NCI-H146 treated with DMSO at 0.1 percent for 48 hours (cell line): ENCODE measurements around the gene NEMP1.
A peak's percentile ranks its signal among the peaks of the same experiment; 100 is the strongest.
"Not testable (repeated sequence)": the region's sequence is repeated elsewhere in the genome, so short reads cannot be mapped to it uniquely, and the experiment has no call there.

ENCODE experiments used
- DNase-seq: peaks from one replicate; lab custom pipeline; 2025; ENCODE audit not compliant: unreplicated experiment; lab: John Stamatoyannopoulos, UW

Gene NEMP1

DNA sequence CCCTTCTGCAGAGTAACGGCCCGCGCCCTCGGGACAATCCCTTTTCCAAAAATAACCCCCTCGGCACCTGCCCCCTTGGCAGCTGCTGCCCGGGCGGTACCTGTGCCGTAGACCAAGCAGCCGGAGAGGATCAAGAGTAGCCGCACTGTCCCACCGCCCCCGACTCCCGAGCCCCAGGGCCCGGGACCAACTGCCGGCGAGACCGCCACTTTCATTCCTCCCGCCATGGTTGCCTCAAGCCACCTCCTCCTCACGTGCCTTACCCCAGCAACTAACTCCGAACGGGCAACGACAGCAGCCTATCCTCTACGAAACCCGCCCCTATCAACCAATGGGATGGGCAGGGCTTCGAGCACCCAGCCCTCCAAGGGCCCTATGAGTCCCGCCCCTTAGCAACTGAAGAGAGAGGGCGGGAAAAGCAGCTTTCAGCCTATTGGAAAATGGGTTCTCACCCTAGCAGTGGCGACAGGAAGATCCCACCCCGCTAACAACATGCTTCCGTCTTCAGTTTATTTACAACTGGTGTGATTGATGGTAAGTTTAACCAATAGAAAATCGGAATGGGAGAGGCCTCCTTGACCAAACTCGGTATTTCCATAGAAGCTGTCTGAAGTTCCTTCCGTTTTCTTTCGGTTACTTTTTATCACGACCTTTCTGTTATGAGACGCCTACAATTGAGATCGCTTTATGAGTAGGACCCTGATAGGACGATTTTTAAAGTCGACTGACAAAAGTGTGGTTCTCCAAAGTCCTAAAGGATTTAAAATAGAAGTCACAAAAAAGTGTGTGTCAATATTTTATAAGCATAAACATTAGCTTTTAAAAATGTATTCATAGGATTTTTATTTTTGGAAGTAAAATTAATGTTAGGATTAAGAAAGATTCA, at the start of gene NEMP1:
Gene NEMP1, minus strand, starts transcription at position 273 of the 886 bp plus-strand sequence. Its CDS starts 46 bp downstream, at position 227.
- peak; percentile 100 for DNase-seq

GRCh38 chr12:57127726-57128518, 49.3 kb upstream of the NEMP1 start, which contains the start of gene LRP1:
Gene LRP1, plus strand, starts transcription at chr12:57128483. Its CDS starts 482 bp downstream, at chr12:57128965.
- DNase-seq = peak; percentile 56

- peak; percentile 41 for DNase-seq
Measured at GRCh38 chr12:57127101-57127725, 48.6 kb upstream of the NEMP1 start.

DNA sequence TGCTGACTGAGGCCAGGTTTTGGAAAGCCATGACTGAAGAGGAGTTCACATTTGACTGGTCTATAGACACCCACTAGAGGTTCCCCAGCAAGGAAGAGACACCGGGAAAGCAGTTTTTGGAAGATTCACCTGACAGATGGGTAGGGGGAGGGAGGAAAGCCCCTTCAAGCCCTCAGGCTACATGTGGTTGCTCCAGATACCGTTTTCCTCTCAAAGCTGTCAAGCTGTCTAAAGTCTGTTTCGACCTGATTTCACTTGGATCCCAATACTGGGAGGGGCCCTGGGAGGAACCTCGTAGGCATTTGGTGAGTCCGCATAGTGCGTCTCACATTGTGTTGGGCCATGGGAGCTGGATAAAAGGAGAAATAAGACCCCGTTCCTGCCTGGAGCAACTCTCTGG, 48.0 kb upstream of the NEMP1 start:
- no peak for DNase-seq

DNA sequence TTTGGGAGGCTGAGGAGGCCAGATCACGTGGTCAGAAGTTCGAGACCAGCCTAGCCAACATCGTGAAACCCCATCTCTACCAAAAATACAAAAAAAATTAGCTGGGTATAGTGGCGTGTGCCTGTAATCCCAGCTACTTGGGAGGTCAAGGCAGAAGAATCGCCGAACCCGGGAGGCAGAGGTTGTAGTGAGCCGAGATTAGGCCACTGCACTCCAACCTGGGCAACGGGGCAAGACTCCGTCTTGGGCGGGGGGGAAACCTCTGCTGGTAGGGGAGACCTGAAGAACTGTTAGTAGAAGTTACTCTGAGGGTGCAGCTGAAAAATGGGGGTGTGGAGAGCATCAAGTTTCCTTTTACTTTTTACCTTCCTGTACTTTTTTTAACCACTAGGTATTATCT, 47.5 kb upstream of the NEMP1 start:
- DNase-seq = no peak

DNA sequence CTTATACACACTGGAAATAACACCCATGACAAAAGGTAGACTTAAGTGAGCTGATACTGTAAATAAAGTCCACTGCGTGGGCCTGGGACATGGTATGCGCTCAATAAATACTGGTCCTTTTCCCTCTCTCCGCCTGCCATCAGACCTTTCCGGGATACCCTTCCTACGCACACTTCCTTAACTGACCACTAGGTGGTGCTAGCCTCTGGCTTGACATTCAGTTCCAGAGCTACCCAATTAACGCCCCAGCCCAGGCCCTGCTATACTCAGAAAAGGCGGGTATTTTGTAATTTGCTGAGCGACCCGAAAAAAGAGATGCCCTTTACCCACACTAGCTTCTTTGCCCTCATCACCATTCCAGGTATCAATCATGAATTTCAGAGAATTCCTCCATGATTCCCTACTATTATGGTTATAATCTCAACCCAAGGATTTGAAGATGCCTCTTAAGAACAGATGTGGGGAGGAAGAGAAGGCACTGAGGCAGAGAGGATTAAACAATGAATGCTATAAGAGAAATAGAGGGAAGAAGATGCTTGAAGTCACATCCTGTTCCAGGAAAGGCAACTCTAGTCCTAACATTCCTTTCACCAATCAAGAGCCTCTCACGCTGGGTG, 45.8 kb upstream of the NEMP1 start:
- DNase-seq = peak; percentile 49

GRCh38 chr12:57123813-57124212, 45.2 kb upstream of the NEMP1 start:
- DNase-seq = no peak

DNA sequence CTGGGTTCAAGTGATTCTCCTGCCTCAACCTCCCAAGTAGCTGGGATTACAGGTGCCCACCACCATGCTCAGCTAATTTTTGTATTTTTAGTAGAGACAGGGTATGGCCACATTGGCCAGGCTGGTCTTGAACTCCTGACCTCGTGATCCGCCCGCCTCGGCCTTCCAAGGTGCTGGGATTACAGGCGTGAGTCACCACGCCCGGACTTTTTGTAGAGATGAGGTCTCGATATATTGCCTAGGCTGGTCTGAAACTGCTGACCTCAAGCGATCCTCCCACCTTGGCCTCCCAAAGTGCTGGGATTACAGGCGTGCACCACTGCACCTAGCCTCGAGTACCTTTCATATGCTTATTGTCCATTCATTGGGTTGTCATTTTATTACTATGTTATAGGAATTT, 42.1 kb upstream of the NEMP1 start:
- not testable (repeated sequence) for DNase-seq

GRCh38 chr12:57119294-57120085, 40.9 kb upstream of the NEMP1 start:
- DNase-seq = no peak

DNA sequence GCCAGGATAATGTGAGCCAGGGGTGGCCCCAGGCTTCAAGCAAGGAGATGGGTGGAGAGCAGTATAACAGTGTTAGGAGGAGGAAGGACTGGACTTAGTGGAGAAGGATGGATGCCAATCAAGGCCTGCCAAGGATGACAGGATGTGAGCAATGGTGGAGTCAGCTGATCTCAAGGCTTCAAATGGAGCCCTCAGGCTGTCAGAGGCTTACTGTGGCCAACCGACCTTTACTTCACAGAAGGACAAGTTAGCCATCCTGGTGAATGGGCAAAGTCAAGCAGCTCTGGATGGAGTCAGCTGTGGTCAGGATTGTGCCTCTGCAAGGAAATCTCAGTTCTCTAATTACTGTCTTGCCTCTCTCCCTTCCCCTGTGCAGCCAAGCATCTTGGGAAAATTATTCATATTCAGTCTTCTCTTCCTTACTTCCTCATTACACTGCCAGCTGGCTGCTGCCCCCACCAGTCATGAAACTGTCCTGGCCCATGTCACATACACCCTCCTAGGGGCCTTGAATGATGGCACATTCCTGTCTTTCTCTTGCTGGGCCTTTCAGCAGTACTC, 40.2 kb upstream of the NEMP1 start:
- no peak for DNase-seq

- DNase-seq = no peak
Measured at GRCh38 chr12:57116580-57117281, 38.1 kb upstream of the NEMP1 start.

DNA sequence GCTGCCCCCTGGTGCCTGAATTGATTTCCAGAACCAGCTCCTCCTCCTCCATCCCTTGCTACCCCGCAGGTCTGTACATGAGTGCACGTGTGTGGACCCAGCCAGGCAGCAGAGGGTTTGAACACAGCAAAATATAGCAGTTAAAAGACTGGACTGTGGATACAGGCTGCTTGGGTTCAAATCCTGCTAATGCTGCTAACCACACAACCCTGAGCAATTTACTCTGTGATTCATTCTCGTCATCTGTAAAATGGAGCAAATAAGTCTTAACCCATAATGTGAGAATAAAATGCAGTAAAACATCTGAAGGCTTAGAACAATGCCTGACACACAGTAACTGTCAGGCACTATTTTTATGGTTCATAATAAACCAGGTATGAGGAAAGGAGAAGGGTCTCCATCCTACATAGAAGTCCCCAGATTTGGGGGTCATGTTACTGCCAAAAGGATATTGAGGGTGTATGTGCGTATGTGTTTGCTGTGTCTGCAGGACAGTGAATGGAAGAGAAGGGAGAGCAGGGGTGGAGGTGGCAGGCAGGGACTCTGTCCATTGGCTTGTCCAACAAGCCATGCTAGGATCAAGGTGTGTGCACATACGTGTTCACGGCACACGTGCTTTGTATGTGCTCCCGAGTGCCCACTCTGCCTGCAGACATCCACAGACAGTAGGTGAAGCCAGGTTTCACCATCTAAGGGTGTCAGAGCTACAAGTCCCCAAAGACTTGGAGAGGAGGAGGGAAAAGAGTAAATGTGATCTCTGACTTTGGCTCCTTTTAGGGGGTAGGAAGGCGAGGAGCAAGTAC, 34.1 kb upstream of the NEMP1 start:
- no peak for DNase-seq

DNA sequence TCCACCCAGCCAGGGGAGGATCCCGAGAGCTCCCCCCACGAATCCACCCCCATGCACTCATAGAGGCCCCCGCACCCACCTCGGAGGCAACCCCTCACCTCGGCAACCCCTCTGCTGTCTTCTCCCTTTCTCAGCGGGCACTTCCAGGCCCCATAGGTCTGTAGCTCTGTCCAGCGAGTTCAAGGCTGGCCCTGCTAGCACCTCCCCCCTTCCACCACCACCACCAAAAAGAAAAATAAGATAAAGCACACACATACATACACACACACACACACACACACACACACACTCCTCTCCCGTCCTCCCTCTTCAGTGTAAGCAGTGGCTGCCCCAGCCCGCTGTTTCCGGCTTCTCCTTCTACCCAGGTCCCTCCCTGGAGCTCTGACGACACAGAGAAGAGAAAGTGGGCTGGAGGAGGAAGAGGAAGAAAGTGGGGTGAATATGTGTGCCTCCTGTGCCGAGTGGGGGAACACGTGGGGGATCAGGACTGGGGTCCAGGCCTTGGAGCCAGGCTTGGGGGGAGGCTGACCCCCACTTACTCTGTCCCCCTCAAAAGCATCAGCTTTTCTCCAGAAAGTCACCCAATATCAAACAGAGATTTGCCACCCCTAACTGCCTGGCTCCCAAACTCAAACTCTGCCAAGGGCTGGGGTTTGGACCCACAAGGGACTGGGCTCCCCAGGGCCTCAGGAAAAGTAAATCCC, 32.6 kb upstream of the NEMP1 start, which contains the start of gene STAT6:
Gene STAT6, minus strand, starts transcription at position 332 of the 704 bp plus-strand sequence. CDS start 3,084 bp downstream, outside the sequence.
- peak; percentile 12 for DNase-seq

GRCh38 chr12:57110104-57111030, 31.8 kb upstream of the NEMP1 start:
- no peak for DNase-seq

DNA sequence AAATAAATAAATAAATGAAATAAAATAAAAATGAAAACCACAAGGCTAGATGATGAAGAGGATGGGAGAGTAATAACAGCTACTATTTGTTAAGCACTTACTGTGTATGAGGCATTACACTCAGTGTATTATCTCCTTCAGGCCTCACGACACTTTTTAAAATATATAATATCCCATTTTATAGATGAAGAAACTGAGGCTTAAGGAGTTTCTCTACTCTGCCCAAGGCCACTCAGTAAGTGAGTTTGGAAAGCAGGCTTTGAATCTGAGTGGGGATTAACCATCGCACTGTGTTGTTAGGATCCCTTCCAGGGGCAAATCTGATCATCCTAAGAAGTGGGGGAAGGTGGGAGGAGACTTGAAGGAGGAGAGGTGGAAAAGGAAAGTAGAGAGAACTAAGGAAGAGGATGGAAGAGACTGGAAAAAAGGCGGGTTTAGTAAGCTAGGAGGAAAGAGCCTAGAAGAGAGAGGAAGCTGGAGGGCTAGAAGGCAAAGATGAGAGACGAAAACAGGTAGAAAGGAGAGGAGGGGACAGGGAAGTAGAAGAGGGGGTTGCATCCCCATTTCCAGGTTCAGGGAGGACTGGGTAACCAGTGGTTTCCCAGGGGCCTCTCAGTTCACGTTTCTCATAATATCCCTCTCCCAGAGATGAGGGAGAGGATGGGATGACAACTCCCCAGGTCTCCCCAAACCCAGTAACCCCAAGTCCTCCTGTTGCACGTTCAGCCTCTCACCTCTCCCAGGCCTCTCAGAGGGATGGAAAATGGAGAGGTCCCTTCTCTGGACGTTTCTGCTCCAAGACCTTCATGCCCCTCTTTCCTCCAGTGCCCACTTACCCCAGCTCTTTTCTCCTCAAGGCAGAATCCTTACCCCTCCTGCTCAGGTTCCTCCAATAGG, 30.9 kb upstream of the NEMP1 start:
- no peak for DNase-seq
